HFFc6 (cell line): ENCODE data around the gene TBC1D3B. TPM values are rescaled to one million over a fixed set of nuclear protein-coding genes. Genes with fewer than 3 reads are reported as not detected.

Source experiments
- DNase-seq: peaks from one replicate; pipeline ENCODE4 v3.0.0-alpha.2; 2018
- H3K27ac Mint-ChIP-seq: 2 replicates; pipeline ENCODE4 v1.8.0; 2020; ENCODE audit warnings: mild to moderate bottlenecking, mixed read lengths
- H3K27me3 Mint-ChIP-seq: 2 replicates; pipeline ENCODE4 v1.8.0; 2021; ENCODE audit warnings: mild to moderate bottlenecking, moderate library complexity, mixed read lengths; ENCODE audit not compliant: insufficient read depth
- H3K36me3 Mint-ChIP-seq: 2 replicates; pipeline ENCODE4 v1.8.0; 2021; ENCODE audit warnings: low read depth, mixed read lengths
- H3K4me1 Mint-ChIP-seq: 2 replicates; pipeline ENCODE4 v1.8.0; 2020; ENCODE audit warnings: low read depth, mixed read lengths
- H3K4me3 Mint-ChIP-seq: 2 replicates; pipeline ENCODE4 v1.8.0; 2020; ENCODE audit warnings: mild to moderate bottlenecking, moderate library complexity, mixed read lengths
- H3K9me3 Mint-ChIP-seq: 2 replicates; pipeline ENCODE4 v1.8.0; 2020; ENCODE audit warnings: mild to moderate bottlenecking, mixed read lengths
- total RNA-seq, 6 experiments: library from RNA; stranded (reverse); fragmentation: NEBNext Ultra II Directional; extraction: Animal tissue kit (Norgen Biotek cat#: 25700); gene quantifications; 2 replicates in 1 of 6; 3 replicates in 5 of 6; pipeline ENCODE4 v1.2.3, GENCODE V29; 2021
- TF ChIP-seq, protein P1 (sequence below): fragments of 200-600 bp; sonication (generic); IDR thresholded peaks from 2 replicates; pipeline ENCODE4 v1.5.0; 2021; ENCODE audit warnings: antibody characterized with exemption, mild to moderate bottlenecking

Gene TBC1D3B
- total RNA-seq, 6 experiments from 2014 or later: 0.54 to 1.3 (median 0.80) TPM

DNA sequence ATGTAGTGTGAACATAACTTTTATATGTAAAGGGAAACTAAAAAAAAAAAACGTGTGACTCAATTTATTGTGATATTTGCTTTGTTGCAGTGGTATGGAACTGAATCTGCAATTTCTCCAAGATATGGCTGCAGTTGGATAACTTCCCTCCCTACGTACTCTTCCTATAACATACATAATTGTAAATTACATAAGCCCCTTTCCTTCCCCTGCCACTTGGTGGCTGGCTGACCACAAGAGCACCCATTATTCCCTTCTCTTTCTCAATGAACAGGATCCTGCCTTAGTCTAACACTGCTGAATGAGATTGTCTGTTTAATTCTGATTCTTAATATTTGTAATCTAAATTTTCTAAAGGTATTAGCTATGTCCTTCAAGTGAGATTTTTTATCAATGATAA is 45.0 kb downstream of the TBC1D3B start:
- Mint-ChIP-seq H3K27ac (no peak overlapping the region), H3K36me3 (no peaks in the 10 kb centered on the region), H3K9me3 (peaks cover 17% of the 10 kb centered on the region), H3K4me3 (no peak overlapping the region), H3K27me3 (no peaks in the 10 kb centered on the region; the same call in 1 of the 2 replicates), H3K4me1 (no peaks in the 10 kb centered on the region)
- TF ChIP-seq, protein P1, sequence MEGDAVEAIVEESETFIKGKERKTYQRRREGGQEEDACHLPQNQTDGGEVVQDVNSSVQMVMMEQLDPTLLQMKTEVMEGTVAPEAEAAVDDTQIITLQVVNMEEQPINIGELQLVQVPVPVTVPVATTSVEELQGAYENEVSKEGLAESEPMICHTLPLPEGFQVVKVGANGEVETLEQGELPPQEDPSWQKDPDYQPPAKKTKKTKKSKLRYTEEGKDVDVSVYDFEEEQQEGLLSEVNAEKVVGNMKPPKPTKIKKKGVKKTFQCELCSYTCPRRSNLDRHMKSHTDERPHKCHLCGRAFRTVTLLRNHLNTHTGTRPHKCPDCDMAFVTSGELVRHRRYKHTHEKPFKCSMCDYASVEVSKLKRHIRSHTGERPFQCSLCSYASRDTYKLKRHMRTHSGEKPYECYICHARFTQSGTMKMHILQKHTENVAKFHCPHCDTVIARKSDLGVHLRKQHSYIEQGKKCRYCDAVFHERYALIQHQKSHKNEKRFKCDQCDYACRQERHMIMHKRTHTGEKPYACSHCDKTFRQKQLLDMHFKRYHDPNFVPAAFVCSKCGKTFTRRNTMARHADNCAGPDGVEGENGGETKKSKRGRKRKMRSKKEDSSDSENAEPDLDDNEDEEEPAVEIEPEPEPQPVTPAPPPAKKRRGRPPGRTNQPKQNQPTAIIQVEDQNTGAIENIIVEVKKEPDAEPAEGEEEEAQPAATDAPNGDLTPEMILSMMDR: no peak
- DNase-seq: no peak

DNA sequence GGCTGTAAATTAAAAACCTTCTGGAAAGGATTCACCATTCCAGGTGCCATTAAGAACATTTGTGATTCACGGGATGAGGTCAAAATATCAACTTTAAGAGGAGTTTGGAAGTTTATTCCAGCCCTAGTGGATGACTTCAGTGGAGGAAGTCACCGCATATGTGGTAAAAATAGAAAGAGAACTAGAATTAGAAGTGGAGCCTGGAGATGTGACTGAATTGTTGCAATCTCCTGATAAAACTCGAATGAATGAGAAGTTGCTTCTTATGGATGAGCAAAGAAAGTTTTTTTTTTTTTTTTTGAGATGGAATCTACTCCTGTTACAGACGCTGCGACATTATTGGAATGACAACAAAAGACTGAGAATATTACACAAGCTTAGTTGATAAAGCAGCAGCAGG is 46.1 kb downstream of the TBC1D3B start:
- Mint-ChIP-seq H3K27ac (no peak overlapping the region), H3K4me3 (no peak overlapping the region), H3K27me3 (peaks cover 2% of the 10 kb centered on the region; the same call in 1 of the 2 replicates), H3K9me3 (peaks cover 28% of the 10 kb centered on the region), H3K4me1 (no peaks in the 10 kb centered on the region), H3K36me3 (0 out of 2 replicates have a peak, but pooled peaks cover 9% of the 10 kb centered on the region)
- TF ChIP-seq, protein P1: no peak
- DNase-seq: no peak

DNA sequence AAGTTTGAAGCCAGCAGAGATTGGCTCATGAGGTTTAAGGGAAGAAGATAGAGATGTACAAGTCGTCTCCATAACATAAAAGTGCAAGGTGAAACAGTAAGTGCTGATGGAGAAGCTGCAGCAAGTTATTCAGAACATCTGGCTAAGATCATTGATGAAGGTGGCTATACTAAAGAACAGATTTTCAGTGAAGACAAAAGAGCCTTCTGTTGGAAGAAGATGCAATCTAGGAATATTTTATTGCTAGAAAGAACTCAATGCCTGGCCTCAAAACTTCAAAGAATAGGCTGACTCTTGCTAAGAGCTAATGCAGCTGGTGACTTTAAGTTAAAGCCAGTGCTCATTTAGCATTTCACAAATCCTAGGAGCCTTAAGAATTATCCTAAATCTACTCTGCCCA is 46.8 kb downstream of the TBC1D3B start:
- H3K9me3 Mint-ChIP-seq: peaks cover 29% of the 10 kb centered on the region
- H3K27me3 Mint-ChIP-seq: peaks cover 2% of the 10 kb centered on the region; the same call in 1 of the 2 replicates
- 0 out of 2 replicates have a peak, but pooled peaks cover 9% of the 10 kb centered on the region for H3K36me3 Mint-ChIP-seq
- TF ChIP-seq, protein P1: no peak
- H3K4me1 Mint-ChIP-seq: no peaks in the 10 kb centered on the region
- H3K4me3 Mint-ChIP-seq: no peak overlapping the region
- DNase-seq: no peak
- no peak overlapping the region for H3K27ac Mint-ChIP-seq

DNA sequence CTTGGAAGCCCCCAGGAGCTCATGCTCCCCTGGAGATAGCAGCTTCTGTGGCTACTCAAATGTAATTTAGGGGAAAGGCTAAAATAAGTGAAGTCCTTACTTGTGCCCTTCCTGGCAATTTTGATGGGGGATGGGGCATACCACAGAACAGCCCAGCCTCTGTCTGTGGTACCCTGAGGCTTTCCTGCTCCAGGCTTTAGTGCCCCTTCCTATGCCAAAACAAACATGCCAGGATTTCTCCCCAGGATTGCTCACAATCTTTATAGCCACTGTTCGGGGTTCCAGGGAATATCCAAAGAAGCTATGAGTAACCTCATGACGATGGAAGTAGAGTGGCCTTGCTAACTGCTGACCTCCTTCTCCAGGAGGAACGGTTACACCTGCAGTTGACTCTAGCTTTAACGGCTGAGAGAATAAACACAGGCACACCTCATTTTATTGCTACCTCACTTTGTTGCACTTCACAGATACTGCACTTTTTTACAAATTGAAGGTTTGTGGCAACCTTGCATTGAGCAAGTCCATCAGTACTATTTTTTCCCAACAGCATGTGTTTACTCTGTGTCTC is 47.9 kb downstream of the TBC1D3B start:
- Mint-ChIP-seq H3K9me3 (peaks cover 29% of the 10 kb centered on the region), H3K27me3 (peaks cover 4% of the 10 kb centered on the region), H3K4me3 (no peak overlapping the region), H3K4me1 (no peaks in the 10 kb centered on the region), H3K27ac (no peak overlapping the region), H3K36me3 (0 out of 2 replicates have a peak, but pooled peaks cover 9% of the 10 kb centered on the region)
- DNase-seq: no peak
- TF ChIP-seq, protein P1: no peak

DNA sequence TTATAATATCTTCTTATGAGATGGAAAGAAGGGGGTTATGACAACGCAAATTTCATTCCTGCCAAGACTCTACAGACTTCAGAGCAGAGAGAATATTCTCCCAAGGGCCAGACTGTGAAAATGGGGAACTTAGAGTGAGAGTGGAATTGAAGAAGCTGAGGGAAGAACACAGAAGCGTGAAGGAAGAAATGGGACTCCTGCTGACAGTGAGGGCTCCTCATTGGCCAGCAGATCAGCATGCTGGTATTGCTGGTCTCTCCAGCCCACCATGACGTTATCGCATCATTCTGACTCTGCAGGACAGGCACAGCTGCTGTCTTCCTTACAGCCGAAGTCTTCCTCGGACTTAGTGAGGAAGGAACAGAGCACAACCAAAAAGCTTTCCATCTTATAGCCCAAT is 48.5 kb downstream of the TBC1D3B start:
- Mint-ChIP-seq H3K4me3 (no peak overlapping the region), H3K9me3 (peaks cover 29% of the 10 kb centered on the region), H3K27ac (no peak overlapping the region), H3K4me1 (no peaks in the 10 kb centered on the region), H3K36me3 (0 out of 2 replicates have a peak, but pooled peaks cover 9% of the 10 kb centered on the region), H3K27me3 (peaks cover 4% of the 10 kb centered on the region)
- TF ChIP-seq, protein P1: no peak
- no peak for DNase-seq
